ENCODE data around the gene KRT80. TPM values are rescaled to one million over a fixed set of nuclear protein-coding genes. Genes with fewer than 3 reads are reported as not detected.
A peak's percentile ranks its signal among the peaks of the same experiment; 100 is the strongest.

The KRT80 gene
- total RNA-seq, 1 experiment from 2014 or later = 8.8 TPM

GRCh38 chr12:52221070-52221781 lies 29.4 kb upstream of the KRT80 start:
- DNase-seq (ENCODE audit: low read depth, low spot score) (no peak), ATAC-seq (no peak)
- no peaks in the 10 kb centered on the region for H3K9me3 ChIP-seq (ENCODE audit: control insufficient read depth in 1 of 2, insufficient read depth in 1 of 2, low read depth in 1 of 2, low read length in 2 of 2)
- no peaks in the 10 kb centered on the region for H3K9me2 ChIP-seq (ENCODE audit: insufficient read depth)
- TF ChIP-seq TCF7L2 (IDR thresholded peaks at IDR 0.05; ENCODE audit: borderline replicate concordance, extremely low read depth, insufficient read depth, insufficient read length) (no peak), ZBTB33 (IDR thresholded peaks at IDR 0.05; ENCODE audit: extremely low read depth, insufficient replicate concordance, low read length) (no peak), REST (IDR thresholded peaks at IDR 0.05; ENCODE audit: low read depth) (no peak), ELF1 (IDR thresholded peaks at IDR 0.05; ENCODE audit: borderline replicate concordance, low read depth) (no peak), CBX3 (IDR thresholded peaks at IDR 0.05; ENCODE audit: low read depth) (no peak), RAD21 (IDR thresholded peaks at IDR 0.05; ENCODE audit: low read depth) (no peak), JUND (IDR thresholded peaks at IDR 0.05) (no peak), POLR2A (IDR thresholded peaks at IDR 0.05; ENCODE audit: borderline replicate concordance, extremely low read depth, insufficient read depth, insufficient read length) (no peak), EGR1 (IDR thresholded peaks at IDR 0.05; ENCODE audit: low read depth) (no peak), SIN3A (IDR thresholded peaks at IDR 0.05; ENCODE audit: low read depth) (no peak), YY1 (IDR thresholded peaks at IDR 0.05; ENCODE audit: extremely low read depth, insufficient replicate concordance, low read depth, low read length) (no peak), CEBPB (IDR thresholded peaks at IDR 0.05; ENCODE audit: low read depth) (no peak), CTCF (IDR thresholded peaks at IDR 0.05 in 2 of 3, conservative IDR thresholded peaks at IDR 0.05 in 1 of 3; ENCODE audit: borderline replicate concordance in 1 of 3, insufficient read depth in 1 of 3, low read depth in 2 of 3, low read length in 2 of 3) (no peak), EZH2 (IDR thresholded peaks at IDR 0.05) (no peak), ZNF274 (IDR thresholded peaks at IDR 0.05; ENCODE audit: low read depth, low read length) (no peak), ATF3 (IDR thresholded peaks at IDR 0.05) (no peak), SRF (IDR thresholded peaks at IDR 0.05; ENCODE audit: low read depth) (no peak), MAX (IDR thresholded peaks at IDR 0.05) (no peak)
- ChIA-PET POLR2A (interaction anchor here (0.8 to 1.9 kb wide), 6 partner anchors 14 to 106 kb away, joined by 3 to 6 read pairs (median 4); no protein-coding TSS in a partner anchor), CTCF (interaction anchor here (0.7 to 3.2 kb wide), 27 partner anchors 8 to 760 kb away, joined by 3 to 35 read pairs (median 4); no protein-coding TSS in a partner anchor), RAD21 (ENCODE audit: low non-redundant PET in 1 of 2, low total read pairs in 2 of 2, uncharacterized antibody in 2 of 2, unreplicated experiment in 2 of 2) (interaction anchor here in 1 of 2 experiments (0.9 to 1.2 kb wide), 2 partner anchors 58 to 107 kb away, joined by 5 to 6 read pairs; no protein-coding TSS in a partner anchor)
- peak overlapping the region; percentile 69 for H3K4me2 ChIP-seq (ENCODE audit: low read length)
- no TSS peak for BruUV-seq (replicated peaks)
- H4K20me1 ChIP-seq (ENCODE audit: insufficient read depth) = no peaks in the 10 kb centered on the region
- no peak overlapping the region for H2AFZ ChIP-seq (ENCODE audit: low read depth, low read length, poor library complexity, severe bottlenecking)
- no peaks in the 10 kb centered on the region for H3K36me3 ChIP-seq (ENCODE audit: control insufficient read depth in 1 of 2, insufficient read depth in 2 of 2, low read length in 2 of 2)
- no peak overlapping the region for H3K27ac ChIP-seq (ENCODE audit: low read depth, low read length)
- no peaks in the 10 kb centered on the region for H3K79me2 ChIP-seq (ENCODE audit: insufficient read depth, low read length)
- intact Hi-C loops (cut with micrococcal nuclease) = no loop called here
- no peak overlapping the region for H3K4me3 ChIP-seq (replicated peaks in 1 of 2; ENCODE audit: low read depth in 1 of 2, low read length in 2 of 2)
- peaks cover 27 to 86% of the 10 kb centered on the region in 2 experiments for H3K4me1 ChIP-seq (ENCODE audit: control insufficient read depth in 1 of 2, insufficient read depth in 2 of 2, low read length in 2 of 2)
- H3K27me3 ChIP-seq (ENCODE audit: insufficient read depth, low read length) = no peaks in the 10 kb centered on the region
- H3K9ac ChIP-seq (ENCODE audit: low read length) = no peak overlapping the region
